Fibroblast of skin of scalp (primary cell): ENCODE measurements around the gene LYPD6.
"Not testable (repeated sequence)": the region's sequence is repeated elsewhere in the genome, so short reads cannot be mapped to it uniquely, and the experiment has no call there.

ENCODE experiments used
- DNase-seq: peaks from one replicate; pipeline ENCODE4 v3.0.0-alpha.2; 2013

The LYPD6 gene

GRCh38 chr2:149458502-149458901 is 128.1 kb downstream of the LYPD6 start:
- no peak for DNase-seq

GRCh38 chr2:149463328-149464002 is 133.1 kb downstream of the LYPD6 start:
- peak; percentile 27 for DNase-seq

GRCh38 chr2:149464396-149464795 is 134.0 kb downstream of the LYPD6 start:
- no peak for DNase-seq

- no peak for DNase-seq
Observed at GRCh38 chr2:149465873-149466272, 135.5 kb downstream of the LYPD6 start.

GRCh38 chr2:149466635-149467034 is 136.2 kb downstream of the LYPD6 start:
- peak; percentile 21 for DNase-seq

GRCh38 chr2:149467436-149467835 is 137.0 kb downstream of the LYPD6 start:
- DNase-seq, result peak; percentile 50

DNA sequence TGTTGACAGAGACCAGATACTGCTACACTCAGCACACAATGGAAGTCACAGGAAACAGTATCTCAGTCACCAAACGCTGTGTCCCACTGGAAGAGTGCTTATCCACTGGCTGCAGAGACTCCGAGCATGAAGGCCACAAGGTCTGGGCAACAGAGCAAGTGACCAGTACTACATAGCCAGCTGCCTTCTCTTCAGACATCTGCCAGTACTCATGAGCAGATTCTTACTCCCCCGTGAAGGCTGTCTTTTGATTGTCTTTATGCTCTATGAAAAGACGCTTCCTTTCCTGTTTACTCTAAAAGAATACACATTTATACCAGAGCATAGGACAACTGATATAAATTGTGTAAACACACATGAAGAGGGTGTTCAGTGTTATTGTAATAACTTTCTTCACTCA is 138.2 kb downstream of the LYPD6 start:
- DNase-seq, result no peak

DNA sequence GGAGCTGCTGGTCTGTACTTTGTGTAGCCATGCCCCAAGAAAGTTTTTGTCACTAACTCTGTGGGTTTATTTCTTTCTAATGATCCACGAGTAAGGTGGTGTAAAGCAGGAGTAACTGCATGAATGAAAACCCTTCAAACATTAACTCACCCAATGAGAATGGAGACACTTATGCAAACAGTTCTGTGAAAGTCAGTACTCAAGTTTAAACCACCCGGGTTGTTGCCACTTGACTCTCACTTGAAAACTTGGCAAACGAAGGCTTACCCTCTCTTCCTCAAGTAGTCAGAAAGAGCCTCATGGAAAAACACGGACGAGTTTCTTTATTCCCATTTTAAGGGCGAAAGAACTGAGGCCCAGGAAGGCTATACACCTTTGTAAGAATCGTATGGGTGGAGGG is 139.7 kb downstream of the LYPD6 start:
- no peak for DNase-seq

GRCh38 chr2:149472413-149472812 is 142.0 kb downstream of the LYPD6 start:
- no peak for DNase-seq

- DNase-seq, result no peak
Observed at GRCh38 chr2:149473068-149473467, 142.7 kb downstream of the LYPD6 start.

DNA sequence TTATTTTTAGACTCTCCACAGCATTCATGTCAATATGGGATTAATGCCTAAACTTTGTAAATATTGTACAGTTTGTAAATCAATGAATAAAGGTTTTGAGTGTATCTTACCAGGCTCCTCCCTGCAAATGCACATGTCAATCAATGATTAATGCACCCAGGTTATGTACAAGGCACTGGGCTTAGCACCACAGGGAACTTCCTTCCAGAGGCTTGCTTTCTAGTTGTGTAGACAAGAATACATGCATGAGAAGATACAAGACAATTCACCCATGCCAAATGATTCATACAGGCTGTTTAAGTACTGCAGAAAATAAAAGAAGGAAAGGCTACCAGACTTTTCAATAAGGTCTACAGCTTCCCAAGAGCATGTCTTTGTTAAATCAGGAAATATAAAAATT is 143.1 kb downstream of the LYPD6 start:
- no peak for DNase-seq

- DNase-seq, result no peak
Observed at GRCh38 chr2:149483004-149483605, 152.7 kb downstream of the LYPD6 start.

GRCh38 chr2:149486664-149487063 is 156.3 kb downstream of the LYPD6 start:
- DNase-seq, result no peak

DNA sequence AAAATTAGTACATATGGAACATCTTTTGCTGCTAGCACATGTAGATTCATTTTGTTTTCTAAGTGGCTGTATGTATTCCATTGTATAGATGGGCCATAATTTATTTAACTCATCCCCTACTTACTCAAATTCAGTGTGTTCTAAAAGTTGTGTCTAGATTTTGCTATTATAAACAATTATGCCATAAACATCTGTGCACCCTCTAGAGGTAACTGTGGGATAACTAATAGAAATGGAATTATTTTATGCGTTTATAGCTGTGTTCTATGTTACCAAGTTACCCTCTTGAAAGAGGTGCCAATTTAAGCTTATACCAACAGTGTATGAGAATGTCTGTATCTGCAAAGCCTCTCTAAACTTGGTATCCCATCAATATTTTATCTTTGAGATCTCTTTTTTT is 156.8 kb downstream of the LYPD6 start:
- no peak for DNase-seq

DNA sequence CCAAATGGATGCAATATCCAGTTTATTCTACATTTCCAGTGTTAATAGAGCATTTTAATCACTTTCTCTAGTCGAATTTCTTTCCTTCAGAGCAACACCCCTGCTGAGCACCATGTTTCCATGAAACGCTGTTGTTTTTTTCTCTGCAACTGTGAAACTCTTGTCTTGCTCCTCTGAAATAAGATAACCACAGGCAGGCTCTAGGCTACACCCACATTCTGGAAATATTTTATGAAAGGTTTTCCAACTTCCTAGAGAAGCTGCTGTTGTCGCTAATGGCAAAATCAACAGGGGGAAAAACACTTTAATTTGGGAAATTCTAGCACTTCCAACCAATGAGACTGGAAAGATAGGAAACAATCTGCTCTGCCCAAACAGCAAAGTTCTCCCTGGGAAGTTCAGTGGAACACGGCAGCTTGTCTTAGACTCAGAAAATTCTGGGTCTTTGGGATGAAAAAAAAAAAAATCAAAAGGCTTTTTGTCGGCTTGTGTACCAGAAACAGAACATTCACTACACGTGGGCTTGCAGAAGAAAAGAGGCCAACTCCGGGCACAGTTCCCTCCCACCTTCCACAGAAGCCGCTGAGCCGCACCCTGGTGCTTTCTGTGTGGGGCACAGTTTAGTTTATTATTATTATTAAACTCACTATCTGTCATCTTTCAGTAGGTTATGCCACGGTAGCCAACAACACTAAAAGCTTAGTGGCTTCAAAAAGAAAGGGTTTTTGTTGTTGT is 158.5 kb downstream of the LYPD6 start:
- peak; percentile 4 for DNase-seq

- DNase-seq, result no peak
Observed at GRCh38 chr2:149489452-149489851, 159.1 kb downstream of the LYPD6 start.

- DNase-seq, result peak; percentile 51
Observed at GRCh38 chr2:149490296-149490695, 159.9 kb downstream of the LYPD6 start.

DNA sequence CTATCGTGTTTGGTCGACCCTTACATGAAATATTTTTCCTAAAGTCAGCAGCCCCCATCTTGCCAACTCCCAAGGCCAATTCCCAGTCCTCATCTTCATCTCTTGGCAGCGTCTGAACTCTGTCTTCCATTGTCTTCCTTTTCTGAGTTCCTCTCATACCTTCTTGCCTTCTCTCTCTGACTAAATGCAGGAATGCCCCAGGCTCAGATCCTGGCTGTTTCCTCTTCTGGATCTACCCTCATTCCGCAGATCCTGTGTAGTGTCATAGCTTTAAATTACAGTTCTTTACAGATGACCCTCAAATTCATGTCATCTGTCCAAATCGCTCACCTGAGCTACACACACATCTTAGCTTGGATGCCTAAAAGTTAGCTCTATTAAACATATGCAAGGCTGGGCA is 162.5 kb downstream of the LYPD6 start:
- DNase-seq, result no peak

- DNase-seq, result not testable (repeated sequence)
Observed at GRCh38 chr2:149499204-149499603, 168.8 kb downstream of the LYPD6 start.

DNA sequence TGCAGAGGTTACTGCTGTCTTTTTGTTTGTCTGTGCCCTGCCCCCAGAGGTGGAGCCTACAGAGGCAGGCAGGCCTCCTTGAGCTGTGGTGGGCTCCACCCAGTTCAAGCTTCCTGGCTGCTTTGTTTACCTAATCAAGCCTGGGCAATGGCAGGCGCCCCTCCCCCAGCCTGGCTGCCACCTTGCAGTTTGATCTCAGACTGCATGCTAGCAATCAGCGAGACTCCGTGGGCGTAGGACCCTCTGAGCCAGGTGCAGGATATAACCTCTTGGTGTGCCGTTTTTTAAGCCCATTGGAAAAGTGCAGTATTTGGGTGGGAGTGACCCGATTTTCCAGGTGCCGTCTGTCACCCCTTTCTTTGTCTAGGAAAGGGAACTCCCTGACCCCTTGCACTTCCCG is 176.4 kb downstream of the LYPD6 start:
- DNase-seq, result not testable (repeated sequence)

- no peak for DNase-seq
Observed at GRCh38 chr2:149507974-149508373, 177.6 kb downstream of the LYPD6 start.

DNA sequence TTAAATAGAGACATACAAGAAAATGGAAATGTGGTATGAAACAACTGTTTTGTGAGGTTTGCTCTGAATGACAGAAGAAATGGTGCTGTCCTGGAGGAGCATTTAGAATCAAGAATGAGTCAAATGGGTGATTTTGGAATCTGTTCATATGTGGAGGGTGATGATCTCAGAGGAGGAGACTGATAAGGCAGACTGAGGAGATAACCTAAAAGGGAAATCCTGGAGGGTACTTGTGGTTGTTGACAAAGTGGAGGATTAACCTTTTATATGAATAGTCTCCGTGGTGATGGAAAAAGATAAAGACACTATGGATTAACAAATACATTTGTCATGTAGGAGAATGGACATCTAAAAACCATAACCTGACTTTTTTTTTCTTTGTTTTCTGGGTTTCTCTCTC is 183.1 kb downstream of the LYPD6 start:
- DNase-seq, result no peak
